Measurements from ENCODE around the gene ATP5MG.

ATP5MG gene

GRCh38 chr11:118441770-118442275 lies 40.4 kb downstream of the ATP5MG start:
- no peak for DNase-seq (ENCODE audit: low spot score)

DNA sequence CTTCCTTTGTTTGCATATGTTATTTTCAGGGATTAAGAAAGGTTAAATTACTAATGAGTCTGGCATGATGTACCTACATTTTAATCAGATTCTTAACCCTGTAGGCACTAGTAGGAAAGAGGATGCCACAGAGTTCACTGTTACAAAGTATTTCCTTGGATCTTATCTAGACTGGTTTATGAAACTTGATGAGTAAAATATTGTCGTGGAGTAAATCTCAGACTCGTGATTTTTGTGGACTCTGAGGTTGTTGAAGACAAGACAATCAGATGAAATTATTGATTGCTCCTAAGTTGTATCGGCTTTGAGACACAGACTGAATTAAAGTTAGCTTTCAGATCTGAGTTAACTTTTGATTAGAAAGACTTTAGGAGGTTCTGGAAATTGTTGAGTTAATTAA lies 40.9 kb downstream of the ATP5MG start:
- DNase-seq (ENCODE audit: low spot score): no peak

DNA sequence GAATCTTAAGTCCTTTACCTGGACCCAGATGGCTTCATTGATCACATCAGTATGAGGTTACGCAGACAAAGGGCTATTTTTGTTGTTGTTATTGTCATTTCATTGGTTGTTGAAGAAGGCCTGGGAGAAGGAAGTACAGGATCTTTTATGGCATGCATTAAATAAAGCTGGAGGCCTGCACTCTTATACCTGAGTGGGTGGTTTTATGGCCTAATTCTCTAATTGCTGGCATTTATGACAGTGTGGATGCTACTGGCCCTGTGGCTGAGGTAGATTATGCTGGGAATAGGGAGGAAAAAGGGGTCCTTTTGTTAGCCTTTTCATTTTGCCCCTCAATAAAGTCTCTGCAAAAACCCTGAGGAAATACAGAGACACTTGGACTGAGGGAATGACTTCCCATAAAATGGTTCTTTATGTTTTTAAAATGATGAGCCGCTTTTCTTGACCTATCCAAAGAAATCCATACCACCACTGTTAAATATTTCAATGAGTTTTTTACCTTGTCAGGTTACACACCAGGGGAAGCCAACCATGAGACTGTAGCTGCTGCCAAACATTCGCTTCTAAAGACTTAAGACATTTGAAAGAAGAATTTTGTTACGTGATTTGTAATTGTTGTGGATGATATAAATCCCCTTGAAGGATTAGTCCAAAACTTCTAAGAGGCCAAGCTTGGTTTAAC lies 41.6 kb downstream of the ATP5MG start:
- no peak for DNase-seq (ENCODE audit: low spot score)

DNA sequence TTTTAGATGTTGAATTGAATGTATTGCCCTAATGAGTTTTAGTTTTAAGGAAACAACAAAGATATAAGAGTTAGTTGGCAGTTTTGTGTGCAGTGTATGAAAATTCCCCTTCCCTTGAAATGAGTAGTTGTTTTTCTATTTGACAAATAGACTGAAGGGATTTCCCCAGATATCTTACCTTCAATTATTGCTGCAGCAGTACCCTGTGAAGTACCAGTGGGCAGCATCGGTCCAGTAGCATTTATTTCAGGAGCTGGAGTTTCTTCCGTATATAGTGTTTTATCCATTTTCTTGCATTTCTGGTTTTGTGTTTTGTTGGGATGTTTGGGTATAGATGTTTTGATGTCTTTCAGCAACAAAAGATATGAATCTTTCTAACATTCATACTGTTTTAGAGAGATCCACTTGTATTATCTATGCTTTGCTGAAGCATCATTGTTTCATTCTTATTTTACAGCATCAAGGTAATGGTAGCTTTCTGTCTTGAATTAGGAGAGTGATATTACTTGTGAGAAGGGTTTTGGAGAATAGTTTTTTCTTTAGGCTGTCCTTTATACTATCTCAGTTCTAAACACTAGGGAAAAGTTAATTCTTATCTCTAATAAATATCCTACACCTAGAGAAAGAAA lies 42.3 kb downstream of the ATP5MG start:
- DNase-seq (ENCODE audit: low spot score): no peak

- no peak for DNase-seq (ENCODE audit: low spot score)
These were observed 46.0 kb downstream of the ATP5MG start for GRCh38 chr11:118447423-118447822.

GRCh38 chr11:118448294-118448693 lies 46.9 kb downstream of the ATP5MG start:
- DNase-seq (ENCODE audit: low spot score): no peak

DNA sequence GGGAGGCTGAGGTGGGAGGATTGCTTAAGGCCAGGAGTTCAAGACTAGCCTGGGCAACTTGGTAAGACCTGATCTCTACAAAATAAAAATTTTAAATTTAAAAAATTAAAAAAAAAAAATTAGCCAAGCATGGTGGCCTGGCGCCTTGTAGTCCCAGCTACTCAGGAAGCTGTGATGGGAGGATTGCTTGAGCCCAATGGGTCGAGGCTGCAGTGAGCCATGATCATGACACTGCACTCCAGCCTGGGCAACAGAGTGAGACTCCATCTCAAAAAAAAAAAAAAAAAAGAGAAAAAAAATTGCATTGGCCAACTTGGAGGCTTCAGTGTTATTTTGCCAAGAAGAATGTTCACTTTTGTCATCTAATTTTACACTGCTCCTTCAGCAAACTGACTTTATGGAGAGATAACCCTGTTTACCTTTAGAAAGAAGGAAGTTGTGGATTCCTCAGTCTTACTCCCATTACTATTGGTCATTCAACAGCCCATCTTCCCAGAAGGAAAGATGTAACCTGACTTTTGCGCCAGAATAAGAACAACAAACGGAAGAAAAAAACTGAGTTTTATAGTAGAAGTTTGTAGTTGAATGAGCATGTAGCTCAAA lies 48.0 kb downstream of the ATP5MG start:
- DNase-seq (ENCODE audit: low spot score): no peak

DNA sequence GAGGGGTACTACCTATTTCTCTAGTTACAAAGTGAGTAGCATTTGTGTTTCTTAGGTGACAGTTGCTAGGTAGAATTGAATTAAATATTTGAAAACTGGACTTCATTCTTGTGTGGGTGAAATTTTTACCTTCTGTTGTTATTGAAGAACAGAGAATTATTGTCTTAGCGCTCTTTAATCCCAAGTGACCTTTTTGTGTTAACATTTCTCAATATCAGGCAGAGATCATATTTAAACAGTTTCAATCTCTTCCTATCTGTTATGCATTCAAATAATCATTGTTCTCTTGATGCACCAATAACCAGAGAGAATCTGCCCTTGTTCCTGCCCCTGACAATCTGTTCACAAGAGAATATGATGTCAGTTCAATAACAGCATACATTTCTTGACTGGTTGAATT lies 49.0 kb downstream of the ATP5MG start:
- no peak for DNase-seq (ENCODE audit: low spot score)

Measured in SK-N-DZ (cell line).